ENCODE measurements around the gene UNC93B1.
A peak's percentile ranks its signal among the peaks of the same experiment; 100 is the strongest.

Gene UNC93B1

GRCh38 chr11:68018730-68019190, 14.9 kb upstream of the UNC93B1 start:
- TF ChIP-seq CTCF (IDR thresholded peaks at IDR 0.05): no peak
- Histone ChIP-seq H3K27ac (no peak overlapping the region), H3K4me3 (no peak overlapping the region)
- no peak for DNase-seq (ENCODE audit: low spot score)

DNA sequence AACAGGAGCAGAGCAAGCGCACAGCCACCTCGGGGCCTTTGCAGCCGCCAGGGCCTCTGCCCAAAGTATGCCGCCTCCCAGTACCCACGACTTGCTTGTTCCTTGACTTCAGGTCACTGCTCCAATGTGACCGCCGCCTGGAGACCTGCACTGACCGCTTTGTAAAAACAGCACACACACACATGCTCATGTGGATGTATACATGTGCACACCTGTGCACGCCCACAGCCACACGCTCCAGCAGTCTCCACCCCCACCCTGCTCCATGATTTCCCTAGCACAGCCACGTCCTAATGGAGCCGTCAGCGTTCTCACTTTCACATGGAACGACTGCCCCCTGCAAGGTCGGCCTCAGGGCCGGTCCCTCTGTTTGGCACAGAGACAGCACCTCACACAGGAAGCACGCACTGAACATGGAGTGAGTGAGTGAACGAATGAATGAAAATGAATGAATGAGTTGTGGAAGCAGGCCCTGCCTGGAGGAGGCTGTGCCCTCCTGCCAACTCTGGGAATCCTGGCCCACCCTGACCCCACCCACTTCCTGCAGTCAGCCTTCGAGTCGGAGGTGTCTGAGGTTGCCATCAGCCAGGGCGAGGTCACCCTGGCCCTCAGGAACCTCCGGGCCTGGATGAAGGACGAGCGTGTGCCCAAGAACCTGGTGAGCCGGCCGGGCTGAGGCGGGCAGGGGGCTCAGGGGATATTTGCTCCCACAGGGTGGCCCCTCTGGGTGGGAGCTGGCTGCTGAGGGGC, 14.3 kb upstream of the UNC93B1 start:
- Histone ChIP-seq H3K27ac (no peak overlapping the region), H3K4me3 (no peak overlapping the region)
- DNase-seq (ENCODE audit: low spot score): no peak
- TF ChIP-seq CTCF (IDR thresholded peaks at IDR 0.05): no peak

- Histone ChIP-seq H3K27ac (peak overlapping the region in 1 of 2 donors; percentile 41), H3K4me3 (no peak overlapping the region)
- DNase-seq (ENCODE audit: low spot score): no peak
- TF ChIP-seq CTCF (IDR thresholded peaks at IDR 0.05): no peak
Measured at GRCh38 chr11:68016904-68017817, 13.3 kb upstream of the UNC93B1 start.

GRCh38 chr11:68016161-68016903, 12.4 kb upstream of the UNC93B1 start:
- no peak for TF ChIP-seq CTCF (IDR thresholded peaks at IDR 0.05)
- Histone ChIP-seq H3K4me3 (no peak overlapping the region), H3K27ac (peak overlapping the region in 1 of 2 donors; percentile 41)
- no peak for DNase-seq (ENCODE audit: low spot score)

DNA sequence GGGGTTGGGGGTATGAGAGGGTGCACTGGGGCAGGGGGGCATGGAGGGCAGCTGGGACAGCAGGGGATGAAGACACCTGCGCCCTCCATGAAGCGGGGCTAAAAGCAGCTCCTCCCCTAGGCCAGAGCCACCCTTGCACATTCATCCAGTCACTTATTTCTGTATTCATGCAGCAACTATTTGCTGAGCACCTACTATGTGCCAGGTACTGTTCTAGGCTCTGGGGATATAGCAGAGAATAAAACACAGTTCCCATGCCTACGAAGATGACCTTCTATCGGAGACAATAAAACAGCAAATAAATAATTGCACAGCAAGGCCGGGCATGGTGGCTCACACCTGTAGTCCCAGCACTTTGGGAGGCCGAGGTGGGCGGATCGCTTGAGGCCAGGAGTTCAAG, 11.6 kb upstream of the UNC93B1 start:
- DNase-seq (ENCODE audit: low spot score): no peak
- H3K4me3 ChIP-seq: no peak overlapping the region
- peak overlapping the region in 1 of 2 donors; percentile 99 for H3K27ac ChIP-seq
- no peak for TF ChIP-seq CTCF (IDR thresholded peaks at IDR 0.05)

- Histone ChIP-seq H3K4me3 (peak overlapping the region; percentile 39), H3K27ac (peak overlapping the region; percentile 88 to 99)
- DNase-seq (ENCODE audit: low spot score): no peak
- TF ChIP-seq CTCF (IDR thresholded peaks at IDR 0.05): no peak
Measured at GRCh38 chr11:68014947-68015447, 11.1 kb upstream of the UNC93B1 start.
